Karpas-422 (cell line): ENCODE measurements around the gene EPB42. TPM values are rescaled to one million over a fixed set of nuclear protein-coding genes. Genes with fewer than 3 reads are reported as not detected.
A peak's percentile ranks its signal among the peaks of the same experiment; 100 is the strongest.
"Not testable (repeated sequence)": the region's sequence is repeated elsewhere in the genome, so short reads cannot be mapped to it uniquely, and the experiment has no call there.

ENCODE experiments used
- DNase-seq: peaks from one replicate; pipeline ENCODE4 v3.0.0-alpha.2; 2015
- H2AFZ ChIP-seq: fragments of 200-600 bp; sonication (generic); 2 replicates; pipeline ENCODE4 v1.6.1; 2014; ENCODE audit warnings: antibody characterized with exemption, low read length, mixed read lengths
- H3K27ac ChIP-seq: fragments of 200-600 bp; sonication (generic); 2 replicates; pipeline ENCODE4 v1.5.1; 2014; ENCODE audit warnings: mild to moderate bottlenecking, low read length, moderate library complexity
- H3K27me3 ChIP-seq: fragments of 200-600 bp; sonication (generic); 2 replicates; pipeline ENCODE4 v1.6.1; 2014; ENCODE audit warnings: low read length, mixed read lengths
- H3K36me3 ChIP-seq: fragments of 200-600 bp; sonication (generic); 2 replicates; pipeline ENCODE4 v1.6.1; 2014; ENCODE audit warnings: low read length, mixed read lengths; ENCODE audit not compliant: insufficient read depth
- H3K4me1 ChIP-seq: fragments of 200-600 bp; sonication (generic); 2 replicates; pipeline ENCODE4 v1.6.1; 2014; ENCODE audit warnings: mild to moderate bottlenecking, low read length, mixed read lengths
- H3K4me2 ChIP-seq: fragments of 200-600 bp; sonication (generic); 2 replicates; pipeline ENCODE4 v1.6.1; 2014; ENCODE audit warnings: low read length, low read depth, mild to moderate bottlenecking; ENCODE audit not compliant: poor library complexity, severe bottlenecking
- H3K4me3 ChIP-seq: fragments of 200-600 bp; sonication (generic); 2 replicates; pipeline ENCODE4 v1.5.1; 2014; ENCODE audit warnings: mild to moderate bottlenecking, antibody characterized with exemption, low read length, mixed read lengths
- H3K79me2 ChIP-seq: fragments of 200-600 bp; sonication (generic); 2 replicates; pipeline ENCODE4 v1.6.1; 2014; ENCODE audit warnings: mild to moderate bottlenecking, low read length, mixed read lengths
- H3K9ac ChIP-seq: fragments of 200-600 bp; sonication (generic); 2 replicates; pipeline ENCODE4 v1.6.0; 2014; ENCODE audit warnings: low read length
- H3K9me2 ChIP-seq: fragments of 200-600 bp; sonication (generic), shearing (Covaris generic); replicated peaks from 2 replicates; pipeline ENCODE4 v1.6.0; 2014; ENCODE audit warnings: mild to moderate bottlenecking, low read length, moderate library complexity; ENCODE audit not compliant: insufficient read depth
- H3K9me3 ChIP-seq: fragments of 300-700, 200-600 bp; sonication (generic); 2 replicates; pipeline ENCODE4 v1.6.1; 2014; ENCODE audit warnings: low read length, mixed read lengths
- H4K20me1 ChIP-seq: fragments of 200-600 bp; sonication (generic); 2 replicates; pipeline ENCODE4 v1.6.1; 2014; ENCODE audit warnings: mild to moderate bottlenecking, antibody characterized with exemption, low read length, low read depth; ENCODE audit not compliant: insufficient read depth
- total RNA-seq: library from RNA; depleted of rRNA; stranded (reverse); fragments of >200 nt; shearing (Covaris generic); gene quantifications from 2 replicates; pipeline ENCODE4 v1.2.3, GENCODE V29; 2014; ENCODE audit warnings: low replicate concordance

The EPB42 gene
- total RNA-seq, 1 experiment from 2014 or later, result not detected

- DNase-seq, result no peak
- Histone ChIP-seq H4K20me1 (no peaks in the 10 kb centered on the region), H3K27ac (no peak overlapping the region)
Measured at GRCh38 chr15:43235536-43235935, 14.7 kb upstream of the EPB42 start.

GRCh38 chr15:43232289-43232874 is 11.6 kb upstream of the EPB42 start:
- Histone ChIP-seq H4K20me1 (no peaks in the 10 kb centered on the region), H3K27me3 (no peaks in the 10 kb centered on the region), H3K4me2 (no peak overlapping the region), H3K9me3 (no peaks in the 10 kb centered on the region), H3K27ac (no peak overlapping the region), H2AFZ (no peak overlapping the region), H3K36me3 (no peaks in the 10 kb centered on the region), H3K9ac (no peak overlapping the region), H3K79me2 (no peaks in the 10 kb centered on the region), H3K4me3 (no peak overlapping the region), H3K9me2 (no peaks in the 10 kb centered on the region), H3K4me1 (no peaks in the 10 kb centered on the region)
- no peak for DNase-seq

More at GRCh38 chr15:43235536-43235935, 14.7 kb upstream of the EPB42 start:
- no peak overlapping the region for H2AFZ ChIP-seq
- H3K9ac ChIP-seq, result no peak overlapping the region
- no peaks in the 10 kb centered on the region for H3K4me1 ChIP-seq
- no peaks in the 10 kb centered on the region for H3K9me3 ChIP-seq
- H3K27me3 ChIP-seq, result no peaks in the 10 kb centered on the region
- no peaks in the 10 kb centered on the region for H3K9me2 ChIP-seq
- H3K4me3 ChIP-seq, result no peak overlapping the region
- no peaks in the 10 kb centered on the region for H3K79me2 ChIP-seq
- no peaks in the 10 kb centered on the region for H3K36me3 ChIP-seq
- no peak overlapping the region for H3K4me2 ChIP-seq

- Histone ChIP-seq H3K27ac (no peak overlapping the region), H3K9me2 (no peaks in the 10 kb centered on the region), H3K9me3 (no peaks in the 10 kb centered on the region), H4K20me1 (no peaks in the 10 kb centered on the region), H3K4me1 (no peaks in the 10 kb centered on the region), H2AFZ (no peak overlapping the region), H3K79me2 (no peaks in the 10 kb centered on the region), H3K4me2 (no peak overlapping the region), H3K36me3 (no peaks in the 10 kb centered on the region), H3K27me3 (no peaks in the 10 kb centered on the region), H3K4me3 (no peak overlapping the region), H3K9ac (no peak overlapping the region)
- no peak for DNase-seq
Measured at GRCh38 chr15:43230640-43231115, 9.9 kb upstream of the EPB42 start.

GRCh38 chr15:43229977-43230376 is 9.2 kb upstream of the EPB42 start:
- peaks cover 2% of the 10 kb centered on the region; the same call in 1 of the 2 replicates for H3K4me1 ChIP-seq

GRCh38 chr15:43226436-43227305 is 5.9 kb upstream of the EPB42 start:
- Histone ChIP-seq H3K4me3 (no peak overlapping the region), H3K9me2 (no peaks in the 10 kb centered on the region), H3K4me2 (no peak overlapping the region), H3K27ac (no peak overlapping the region), H3K27me3 (no peaks in the 10 kb centered on the region), H3K4me1 (peaks cover 2% of the 10 kb centered on the region; the same call in 1 of the 2 replicates), H4K20me1 (no peaks in the 10 kb centered on the region), H3K9ac (no peak overlapping the region), H3K9me3 (no peaks in the 10 kb centered on the region), H2AFZ (no peak overlapping the region), H3K36me3 (no peaks in the 10 kb centered on the region), H3K79me2 (no peaks in the 10 kb centered on the region)
- DNase-seq, result no peak

More at GRCh38 chr15:43229977-43230376, 9.2 kb upstream of the EPB42 start:
- no peak for DNase-seq
- Histone ChIP-seq H3K36me3 (no peaks in the 10 kb centered on the region), H4K20me1 (no peaks in the 10 kb centered on the region), H3K9me3 (no peaks in the 10 kb centered on the region), H2AFZ (no peak overlapping the region), H3K27ac (no peak overlapping the region), H3K9ac (no peak overlapping the region), H3K79me2 (no peaks in the 10 kb centered on the region), H3K4me3 (no peak overlapping the region), H3K9me2 (no peaks in the 10 kb centered on the region), H3K4me2 (no peak overlapping the region), H3K27me3 (no peaks in the 10 kb centered on the region)

- H3K27me3 ChIP-seq, H3K9me2 ChIP-seq, H3K79me2 ChIP-seq, H3K4me3 ChIP-seq, H4K20me1 ChIP-seq, H3K9me3 ChIP-seq, H3K4me2 ChIP-seq, DNase-seq, H3K4me1 ChIP-seq, H2AFZ ChIP-seq, H3K27ac ChIP-seq, H3K9ac ChIP-seq, H3K36me3 ChIP-seq: not testable (repeated sequence)
Measured at GRCh38 chr15:43225950-43226255, 5.1 kb upstream of the EPB42 start.

- Histone ChIP-seq H3K4me2 (no peak overlapping the region), H3K36me3 (no peaks in the 10 kb centered on the region), H3K4me1 (peaks cover 2% of the 10 kb centered on the region; the same call in 1 of the 2 replicates), H2AFZ (peak overlapping the region; percentile 64; the same call in 1 of the 2 replicates), H3K27me3 (no peaks in the 10 kb centered on the region), H3K27ac (no peak overlapping the region), H3K4me3 (no peak overlapping the region), H3K79me2 (no peaks in the 10 kb centered on the region), H3K9me3 (no peaks in the 10 kb centered on the region), H3K9ac (no peak overlapping the region), H4K20me1 (no peaks in the 10 kb centered on the region), H3K9me2 (no peaks in the 10 kb centered on the region)
- DNase-seq, result peak; percentile 91
Measured at GRCh38 chr15:43225201-43225949, 4.6 kb upstream of the EPB42 start.

GRCh38 chr15:43221422-43221821 is 604 bp upstream of the EPB42 start:
- Histone ChIP-seq H3K27ac (no peak overlapping the region), H3K27me3 (no peaks in the 10 kb centered on the region), H3K9ac (no peak overlapping the region), H3K4me2 (no peak overlapping the region), H3K79me2 (no peaks in the 10 kb centered on the region), H4K20me1 (no peaks in the 10 kb centered on the region), H3K36me3 (no peaks in the 10 kb centered on the region), H3K9me2 (no peaks in the 10 kb centered on the region), H3K4me1 (peaks cover 6% of the 10 kb centered on the region), H3K4me3 (no peak overlapping the region), H3K9me3 (no peaks in the 10 kb centered on the region), H2AFZ (no peak overlapping the region)
- no peak for DNase-seq
